BJ (cell line): Measurements from ENCODE around the gene SCYGR8. TPM values are rescaled to one million over a fixed set of nuclear protein-coding genes. Genes with fewer than 3 reads are reported as not detected.
"Not testable (repeated sequence)": the region's sequence is repeated elsewhere in the genome, so short reads cannot be mapped to it uniquely, and the experiment has no call there.

ENCODE experiments used
- CTCF ChIA-PET: fragments of 350-600 bp; formaldehyde crosslinking; extraction: SDS; loops from one replicate; lab custom pipeline; 2021; ENCODE audit warnings: antibody characterized with exemption, inconsistent platforms; lab: Yijun Ruan, JAX
- POLR2A ChIA-PET: fragments of 300-600 bp; sonication (Branson Sonifier 250); formaldehyde crosslinking; extraction: SDS; loops from one replicate; lab custom pipeline; 2021; ENCODE audit warnings: antibody characterized with exemption; lab: Charles Lee
- DNase-seq: peaks from one replicate; pipeline ENCODE4 v3.0.0-alpha.2; 2011; ENCODE audit warnings: low read depth
- H3K27me3 ChIP-seq: 2 replicates; pipeline ENCODE4 v1.6.0; 2011; ENCODE audit warnings: low read length; ENCODE audit not compliant: control insufficient read depth, insufficient read depth
- H3K36me3 ChIP-seq: 2 replicates; pipeline ENCODE4 v1.5.1; 2011; ENCODE audit warnings: low read length; ENCODE audit not compliant: control insufficient read depth, insufficient read depth
- H3K4me3 ChIP-seq: 2 replicates; pipeline ENCODE4 v1.5.1; 2011; ENCODE audit warnings: low read depth, mild to moderate bottlenecking, control low read depth, low read length
- CTCF ChIP-seq: IDR thresholded peaks from 2 replicates; pipeline ENCODE4 v1.5.1; 2011; ENCODE audit warnings: low read depth, mild to moderate bottlenecking, control low read depth, inconsistent platforms, low read length, moderate library complexity; ENCODE audit not compliant: insufficient read depth
- polyA plus RNA-seq: library from polyadenylated mRNA; depleted of rRNA; stranded (reverse); fragments of >200 nt; gene quantifications from 2 replicates; pipeline ENCODE4 v1.2.3, GENCODE V29; 2011

SCYGR8 gene
- polyA plus RNA-seq, 1 experiment = not detected

- CTCF ChIA-PET = no interaction called here
- no peak for TF ChIP-seq CTCF
- Histone ChIP-seq H3K27me3 (no peaks in the 10 kb centered on the region), H3K36me3 (no peaks in the 10 kb centered on the region), H3K4me3 (no peak within 1 kb of the TSS)
- no peak for DNase-seq
- POLR2A ChIA-PET = no interaction called here
These were observed 17.7 kb upstream of the SCYGR8 start, which contains the start of gene SCYGR7 for GRCh38 chr2:227728035-227728434. Gene SCYGR7 (plus strand): TSS chr2:227728335. CDS start chr2:227728335, 0 bp downstream.

GRCh38 chr2:227739351-227739750 is 6.3 kb upstream of the SCYGR8 start:
- no peak for TF ChIP-seq CTCF
- Histone ChIP-seq H3K36me3 (no peaks in the 10 kb centered on the region), H3K4me3 (no peak overlapping the region), H3K27me3 (no peaks in the 10 kb centered on the region)
- ChIA-PET CTCF (interaction anchor here (1.0 to 1.2 kb wide), 3 partner anchors 19 to 81 kb away, joined by 3 to 4 read pairs (median 3); no protein-coding TSS in a partner anchor), POLR2A (no interaction called here)
- DNase-seq = no peak

- H3K4me3 ChIP-seq, H3K27me3 ChIP-seq, H3K36me3 ChIP-seq, POLR2A ChIA-PET, DNase-seq: not testable (repeated sequence)
- CTCF ChIA-PET = interaction anchor here (0.9 kb wide), 1 partner anchor 24 kb away, joined by 3 read pairs; no protein-coding TSS in a partner anchor
These were observed 5.0 kb upstream of the SCYGR8 start for GRCh38 chr2:227740705-227741104.

- Histone ChIP-seq H3K27me3 (no peaks in the 10 kb centered on the region), H3K4me3 (no peak overlapping the region), H3K36me3 (no peaks in the 10 kb centered on the region)
- POLR2A ChIA-PET = no interaction called here
- no peak for TF ChIP-seq CTCF
- CTCF ChIA-PET = no interaction called here
- no peak for DNase-seq
These were observed 2.4 kb downstream of the SCYGR8 start for GRCh38 chr2:227748079-227748478.

GRCh38 chr2:227756261-227756660 is 10.6 kb downstream of the SCYGR8 start:
- CTCF ChIA-PET = interaction anchor here (2.0 kb wide), 1 partner anchor 10 kb away, joined by 11 read pairs; no protein-coding TSS in a partner anchor
- H3K36me3 ChIP-seq, H3K27me3 ChIP-seq, POLR2A ChIA-PET, H3K4me3 ChIP-seq, DNase-seq: not testable (repeated sequence)

GRCh38 chr2:227759411-227760118 is 13.9 kb downstream of the SCYGR8 start:
- no peak for DNase-seq
- H3K36me3 ChIP-seq = no peaks in the 10 kb centered on the region
- ChIA-PET CTCF (no interaction called here), POLR2A (no interaction called here)
- H3K27me3 ChIP-seq = no peaks in the 10 kb centered on the region
- H3K4me3 ChIP-seq = no peak overlapping the region
- TF ChIP-seq CTCF = no peak
